Peyer's patch (tissue), 4 donors: ENCODE measurements around the gene PLS1. TPM values are rescaled to one million over a fixed set of nuclear protein-coding genes. Genes with fewer than 3 reads are reported as not detected.

Source experiments
- DNase-seq, 3 donors: peaks; one replicate each; pipeline ENCODE4 v3.0.0-alpha.2; 2017 to 2019
- H3K27ac ChIP-seq, 4 donors: fragments of 200-600 bp; sonication (generic); one replicate each; pipeline ENCODE4 v1.5.1; 2016 to 2019
- H3K27me3 ChIP-seq, 2 donors: fragments of 200-600 bp; sonication (generic); one replicate each; pipeline ENCODE4 v1.5.1; 2019
- H3K36me3 ChIP-seq, 3 donors: fragments of 200-600 bp; sonication (generic); one replicate each; pipeline ENCODE4 v1.5.1; 2016 to 2019
- H3K4me1 ChIP-seq, 4 donors: fragments of 200-600 bp; sonication (generic); one replicate each; pipeline ENCODE4 v1.5.1; 2016 to 2019
- H3K4me3 ChIP-seq, 4 donors: fragments of 200-600 bp; sonication (generic); 1 replicate in 3 of 4; 2 replicates in 1 of 4; pipeline ENCODE4 v1.5.1; 2016 to 2019; ENCODE audit warnings: mild to moderate bottlenecking in 1 of 4
- H3K9me3 ChIP-seq, 4 donors: fragments of 200-600 bp; sonication (generic); one replicate each; pipeline ENCODE4 v1.5.1; 2016 to 2019; ENCODE audit warnings: mild to moderate bottlenecking in 1 of 4
- CTCF ChIP-seq, 6 experiments: fragments of 450-650 bp in 4 of 6; fragments of 200-600 bp in 2 of 6; sonication (generic) in 1 of 6; IDR thresholded peaks; one replicate each; pipeline ENCODE4 v1.5.1; 2017 to 2019; ENCODE audit warnings: antibody characterized with exemption in 6 of 6, mild to moderate bottlenecking in 3 of 6, moderate library complexity in 1 of 6
- POLR2A ChIP-seq, 2 donors: fragments of 450-650 bp; IDR thresholded peaks; one replicate each; pipeline ENCODE4 v1.5.1; 2017; ENCODE audit warnings: antibody characterized with exemption in 2 of 2, mild to moderate bottlenecking in 2 of 2, moderate library complexity in 2 of 2
- total RNA-seq, 4 donors: library from RNA; depleted of rRNA; stranded (reverse); fragments of >200 nt; gene quantifications; one replicate each; pipeline ENCODE4 v1.1.0, GENCODE V29; 2016

Gene PLS1
- total RNA-seq, 4 donors from 2014 or later = 48.7 to 661 (median 328) TPM

- peaks cover 0 to 24% (median 0%) of the 10 kb centered on the region in 4 donors for H3K4me1 ChIP-seq
- no peak overlapping the region for H3K27ac ChIP-seq
- TF ChIP-seq CTCF (IDR thresholded peaks at IDR 0.05) (no peak), POLR2A (IDR thresholded peaks at IDR 0.05) (no peak)
- no peak for DNase-seq
- H3K4me3 ChIP-seq = no peak overlapping the region
- H3K9me3 ChIP-seq = no peaks in the 10 kb centered on the region
- peaks cover 0 to 7% (median 0%) of the 10 kb centered on the region in 3 donors for H3K36me3 ChIP-seq
- no peaks in the 10 kb centered on the region for H3K27me3 ChIP-seq
These were observed 46.8 kb downstream of the PLS1 start for GRCh38 chr3:142642956-142643355.

GRCh38 chr3:142644502-142644901 is 48.3 kb downstream of the PLS1 start:
- Histone ChIP-seq H3K36me3 (peaks cover 0 to 7% (median 0%) of the 10 kb centered on the region in 3 donors), H3K27ac (peak overlapping the region in 1 of 4 donors; percentile 40), H3K9me3 (no peaks in the 10 kb centered on the region), H3K4me1 (peaks cover 0 to 31% (median 0%) of the 10 kb centered on the region in 4 donors), H3K4me3 (no peak overlapping the region), H3K27me3 (no peaks in the 10 kb centered on the region)
- no peak for DNase-seq
- no peak for TF ChIP-seq CTCF (IDR thresholded peaks at IDR 0.05)
- TF ChIP-seq POLR2A (IDR thresholded peaks at IDR 0.05) = no peak

- TF ChIP-seq POLR2A (IDR thresholded peaks at IDR 0.05) (no peak), CTCF (IDR thresholded peaks at IDR 0.05) (no peak)
- DNase-seq = no peak
- H3K27ac ChIP-seq = peak overlapping the region in 1 of 4 donors; percentile 18
- peaks cover 0 to 7% (median 0%) of the 10 kb centered on the region in 3 donors for H3K36me3 ChIP-seq
- no peaks in the 10 kb centered on the region for H3K9me3 ChIP-seq
- H3K27me3 ChIP-seq = no peaks in the 10 kb centered on the region
- H3K4me1 ChIP-seq = peaks cover 0 to 31% (median 0%) of the 10 kb centered on the region in 4 donors
- H3K4me3 ChIP-seq = no peak overlapping the region
These were observed 49.1 kb downstream of the PLS1 start for GRCh38 chr3:142645236-142645793.

GRCh38 chr3:142646020-142646785 is 50.0 kb downstream of the PLS1 start:
- Histone ChIP-seq H3K4me1 (peaks cover 0 to 31% (median 0%) of the 10 kb centered on the region in 4 donors), H3K9me3 (no peaks in the 10 kb centered on the region), H3K27ac (peak overlapping the region in 1 of 4 donors; percentile 18), H3K4me3 (no peak overlapping the region), H3K27me3 (no peaks in the 10 kb centered on the region), H3K36me3 (peaks cover 0 to 7% (median 0%) of the 10 kb centered on the region in 3 donors)
- DNase-seq = no peak
- no peak for TF ChIP-seq CTCF (IDR thresholded peaks at IDR 0.05)
- TF ChIP-seq POLR2A (IDR thresholded peaks at IDR 0.05) = no peak

- DNase-seq = peak in 1 of 3 donors; percentile 77
- Histone ChIP-seq H3K27me3 (no peaks in the 10 kb centered on the region), H3K36me3 (peaks cover 0 to 7% (median 0%) of the 10 kb centered on the region in 3 donors), H3K9me3 (no peaks in the 10 kb centered on the region), H3K4me1 (peaks cover 0 to 29% (median 0%) of the 10 kb centered on the region in 4 donors), H3K4me3 (no peak overlapping the region), H3K27ac (peak overlapping the region in 2 of 4 donors; percentile 45 to 55)
- no peak for TF ChIP-seq CTCF (IDR thresholded peaks at IDR 0.05)
These were observed 51.7 kb downstream of the PLS1 start for GRCh38 chr3:142647856-142648255.
